GM13976 (cell line): ENCODE results near the gene TIMELESS.

Experiments
- DNase-seq: peaks from one replicate; pipeline ENCODE4 v3.0.0; 2012; ENCODE audit warnings: low spot score
- CTCF ChIP-seq: IDR thresholded peaks from 2 replicates; pipeline ENCODE4 v1.5.1; 2012; ENCODE audit warnings: borderline replicate concordance, mild to moderate bottlenecking; ENCODE audit not compliant: insufficient read depth; ENCODE audit errors: extremely low read depth, missing control alignments, control extremely low read depth
- in situ Hi-C: fragments of 300-500 bp; cut with MboI; formaldehyde crosslinking; loops from one replicate; pipeline ENCODE4 v1.12.0; 2022; ENCODE audit warnings: low sequenced_read_pairs, mixed read lengths, inconsistent platforms; ENCODE audit not compliant: unreplicated experiment

The TIMELESS gene

GRCh38 chr12:56374726-56375597 lies 74.3 kb downstream of the TIMELESS start:
- no peak for TF ChIP-seq CTCF
- in situ Hi-C loops, result no loop called here
- no peak for DNase-seq

- DNase-seq, result no peak
- TF ChIP-seq CTCF, result no peak
- in situ Hi-C loops, result no loop called here
Observed at GRCh38 chr12:56373515-56373914, 75.7 kb downstream of the TIMELESS start.

DNA sequence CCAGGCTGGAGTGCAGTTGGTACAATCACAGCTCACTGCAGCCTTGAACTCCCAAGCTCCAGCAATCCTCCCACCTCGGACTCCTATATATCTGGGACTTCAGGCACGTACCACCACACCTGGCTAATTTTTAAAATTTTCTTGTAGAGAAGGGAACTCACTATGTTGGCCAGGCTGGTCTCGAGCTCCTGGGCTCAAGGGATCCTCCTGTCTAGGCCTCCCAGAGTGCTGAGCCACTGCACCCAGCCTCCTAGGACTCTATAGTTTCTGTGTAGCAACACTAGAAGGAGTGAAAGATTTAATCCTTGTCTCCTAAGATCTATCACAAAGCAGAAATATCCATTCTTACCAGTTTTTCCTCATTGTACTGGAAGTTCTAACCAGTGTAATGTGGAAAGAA lies 82.3 kb downstream of the TIMELESS start:
- TF ChIP-seq CTCF, result no peak
- in situ Hi-C loops, result no loop called here
- no peak for DNase-seq
